GM12892 (cell line): ENCODE data around the gene TNS2.

Experiments used
- POLR2A ChIP-seq: IDR thresholded peaks from 2 replicates; pipeline ENCODE4 v1.6.1; 2011; ENCODE audit warnings: low read depth, low read length, control low read depth
- TAF1 ChIP-seq: IDR thresholded peaks from 2 replicates; pipeline ENCODE4 v1.6.1; 2011; ENCODE audit warnings: low read depth, mild to moderate bottlenecking, control low read depth, low read length, borderline replicate concordance

GRCh38 chr12:53045696-53046045 lies 4.2 kb upstream of the TNS2 start:
- TF ChIP-seq POLR2A (no peak), TAF1 (no peak)
